Measurements from ENCODE around the gene PPP1R7. TPM values are rescaled to one million over a fixed set of nuclear protein-coding genes. Genes with fewer than 3 reads are reported as not detected.

The PPP1R7 gene
- polyA plus RNA-seq, 1 donor from 2014 or later = 59.3 TPM

DNA sequence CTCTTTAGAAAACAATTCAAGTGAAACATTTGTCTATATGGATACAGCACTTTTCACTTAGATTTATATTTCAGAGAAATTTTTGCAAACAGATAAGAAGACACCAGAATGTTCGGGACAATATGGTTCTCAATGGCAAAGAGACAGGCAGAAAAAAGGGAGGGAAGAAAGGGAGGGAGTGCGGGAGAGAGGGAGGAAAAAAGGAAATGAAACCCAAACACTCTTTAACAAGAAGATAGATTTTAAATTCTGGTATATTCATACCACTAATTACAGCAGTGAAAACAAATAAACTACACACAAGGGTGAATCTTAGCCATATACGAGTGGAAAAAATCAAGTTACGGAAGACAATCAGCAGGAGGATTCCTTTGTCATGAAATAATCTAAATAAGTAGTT is 4.0 kb upstream of the PPP1R7 start:
- Histone ChIP-seq H2AFZ (ENCODE audit: low read depth, low read length) (no peak overlapping the region), H3K9me2 (ENCODE audit: insufficient read depth, low read length) (no peaks in the 10 kb centered on the region), H3K4me3 (ENCODE audit: low read length) (no peak overlapping the region), H3K4me2 (ENCODE audit: low read length) (no peak overlapping the region), H3K9me3 (ENCODE audit: low read length) (no peaks in the 10 kb centered on the region), H3K27ac (ENCODE audit: low read length) (no peak overlapping the region), H3K27me3 (ENCODE audit: insufficient read depth, low read depth, low read length) (no peaks in the 10 kb centered on the region), H3K36me3 (ENCODE audit: insufficient read depth, low read length) (no peaks in the 10 kb centered on the region), H3K9ac (ENCODE audit: low read length) (no peak overlapping the region), H3K79me2 (replicated peaks; ENCODE audit: insufficient read depth, low read length) (peaks cover 7% of the 10 kb centered on the region), H4K20me1 (ENCODE audit: insufficient read depth) (no peaks in the 10 kb centered on the region), H3F3A (ENCODE audit: insufficient read depth, low read length, poor library complexity, severe bottlenecking) (no peaks in the 10 kb centered on the region)
- no peak for TF ChIP-seq SMC3 (conservative IDR thresholded peaks at IDR 0.05; ENCODE audit: poor library complexity)
- TF ChIP-seq, protein P1, sequence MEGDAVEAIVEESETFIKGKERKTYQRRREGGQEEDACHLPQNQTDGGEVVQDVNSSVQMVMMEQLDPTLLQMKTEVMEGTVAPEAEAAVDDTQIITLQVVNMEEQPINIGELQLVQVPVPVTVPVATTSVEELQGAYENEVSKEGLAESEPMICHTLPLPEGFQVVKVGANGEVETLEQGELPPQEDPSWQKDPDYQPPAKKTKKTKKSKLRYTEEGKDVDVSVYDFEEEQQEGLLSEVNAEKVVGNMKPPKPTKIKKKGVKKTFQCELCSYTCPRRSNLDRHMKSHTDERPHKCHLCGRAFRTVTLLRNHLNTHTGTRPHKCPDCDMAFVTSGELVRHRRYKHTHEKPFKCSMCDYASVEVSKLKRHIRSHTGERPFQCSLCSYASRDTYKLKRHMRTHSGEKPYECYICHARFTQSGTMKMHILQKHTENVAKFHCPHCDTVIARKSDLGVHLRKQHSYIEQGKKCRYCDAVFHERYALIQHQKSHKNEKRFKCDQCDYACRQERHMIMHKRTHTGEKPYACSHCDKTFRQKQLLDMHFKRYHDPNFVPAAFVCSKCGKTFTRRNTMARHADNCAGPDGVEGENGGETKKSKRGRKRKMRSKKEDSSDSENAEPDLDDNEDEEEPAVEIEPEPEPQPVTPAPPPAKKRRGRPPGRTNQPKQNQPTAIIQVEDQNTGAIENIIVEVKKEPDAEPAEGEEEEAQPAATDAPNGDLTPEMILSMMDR (IDR thresholded peaks at IDR 0.05; ENCODE audit: poor library complexity, severe bottlenecking) = no peak
- TF ChIP-seq MXI1 (conservative IDR thresholded peaks at IDR 0.05; ENCODE audit: poor library complexity, severe bottlenecking) = no peak
- no peak for TF ChIP-seq EP300 (conservative IDR thresholded peaks at IDR 0.05; ENCODE audit: poor library complexity, severe bottlenecking)
- TF ChIP-seq TAF1 (IDR thresholded peaks at IDR 0.05; ENCODE audit: low read depth) = no peak
- TF ChIP-seq, protein P2, sequence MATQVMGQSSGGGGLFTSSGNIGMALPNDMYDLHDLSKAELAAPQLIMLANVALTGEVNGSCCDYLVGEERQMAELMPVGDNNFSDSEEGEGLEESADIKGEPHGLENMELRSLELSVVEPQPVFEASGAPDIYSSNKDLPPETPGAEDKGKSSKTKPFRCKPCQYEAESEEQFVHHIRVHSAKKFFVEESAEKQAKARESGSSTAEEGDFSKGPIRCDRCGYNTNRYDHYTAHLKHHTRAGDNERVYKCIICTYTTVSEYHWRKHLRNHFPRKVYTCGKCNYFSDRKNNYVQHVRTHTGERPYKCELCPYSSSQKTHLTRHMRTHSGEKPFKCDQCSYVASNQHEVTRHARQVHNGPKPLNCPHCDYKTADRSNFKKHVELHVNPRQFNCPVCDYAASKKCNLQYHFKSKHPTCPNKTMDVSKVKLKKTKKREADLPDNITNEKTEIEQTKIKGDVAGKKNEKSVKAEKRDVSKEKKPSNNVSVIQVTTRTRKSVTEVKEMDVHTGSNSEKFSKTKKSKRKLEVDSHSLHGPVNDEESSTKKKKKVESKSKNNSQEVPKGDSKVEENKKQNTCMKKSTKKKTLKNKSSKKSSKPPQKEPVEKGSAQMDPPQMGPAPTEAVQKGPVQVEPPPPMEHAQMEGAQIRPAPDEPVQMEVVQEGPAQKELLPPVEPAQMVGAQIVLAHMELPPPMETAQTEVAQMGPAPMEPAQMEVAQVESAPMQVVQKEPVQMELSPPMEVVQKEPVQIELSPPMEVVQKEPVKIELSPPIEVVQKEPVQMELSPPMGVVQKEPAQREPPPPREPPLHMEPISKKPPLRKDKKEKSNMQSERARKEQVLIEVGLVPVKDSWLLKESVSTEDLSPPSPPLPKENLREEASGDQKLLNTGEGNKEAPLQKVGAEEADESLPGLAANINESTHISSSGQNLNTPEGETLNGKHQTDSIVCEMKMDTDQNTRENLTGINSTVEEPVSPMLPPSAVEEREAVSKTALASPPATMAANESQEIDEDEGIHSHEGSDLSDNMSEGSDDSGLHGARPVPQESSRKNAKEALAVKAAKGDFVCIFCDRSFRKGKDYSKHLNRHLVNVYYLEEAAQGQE (IDR thresholded peaks at IDR 0.05; ENCODE audit: borderline replicate concordance) = no peak
- no peak for TF ChIP-seq POLR2AphosphoS5 (IDR thresholded peaks at IDR 0.05)
- TF ChIP-seq EZH2 (IDR thresholded peaks at IDR 0.05; ENCODE audit: borderline replicate concordance, insufficient read depth, low read length, poor library complexity, severe bottlenecking) = no peak
- no peak for TF ChIP-seq RAD21 (conservative IDR thresholded peaks at IDR 0.05)

DNA sequence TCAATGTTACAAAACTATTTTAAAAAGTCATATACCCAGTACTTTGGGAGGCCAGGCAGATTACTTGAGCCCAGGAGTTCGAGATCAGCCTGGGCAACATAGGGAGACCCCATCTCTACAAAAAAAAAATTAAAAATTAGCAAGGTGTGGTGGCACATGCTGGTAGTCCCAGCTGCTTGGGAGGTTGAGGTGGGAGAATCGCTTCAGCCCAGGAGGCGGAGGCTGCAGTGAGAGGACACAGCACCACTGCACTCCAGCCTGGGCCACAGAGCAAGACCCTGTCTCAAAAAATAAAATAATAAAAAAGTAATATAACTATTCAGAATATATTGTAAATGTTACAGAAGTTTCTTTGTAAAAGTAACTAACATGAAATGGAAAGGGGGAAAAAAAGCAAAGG is 2.9 kb upstream of the PPP1R7 start:
- TF ChIP-seq EZH2 (IDR thresholded peaks at IDR 0.05; ENCODE audit: borderline replicate concordance, insufficient read depth, low read length, poor library complexity, severe bottlenecking) (no peak), TAF1 (IDR thresholded peaks at IDR 0.05; ENCODE audit: low read depth) (no peak), RAD21 (conservative IDR thresholded peaks at IDR 0.05) (no peak), MXI1 (conservative IDR thresholded peaks at IDR 0.05; ENCODE audit: poor library complexity, severe bottlenecking) (no peak), SMC3 (conservative IDR thresholded peaks at IDR 0.05; ENCODE audit: poor library complexity) (no peak)
- TF ChIP-seq, protein P1 (IDR thresholded peaks at IDR 0.05; ENCODE audit: poor library complexity, severe bottlenecking) = no peak
- Histone ChIP-seq H3K4me3 (ENCODE audit: low read length) (no peak overlapping the region), H3K9me2 (ENCODE audit: insufficient read depth, low read length) (no peaks in the 10 kb centered on the region), H2AFZ (ENCODE audit: low read depth, low read length) (no peak overlapping the region), H3K27me3 (ENCODE audit: insufficient read depth, low read depth, low read length) (no peaks in the 10 kb centered on the region), H3K9ac (ENCODE audit: low read length) (no peak overlapping the region), H3K4me2 (ENCODE audit: low read length) (no peak overlapping the region), H3K27ac (ENCODE audit: low read length) (no peak overlapping the region), H3F3A (ENCODE audit: insufficient read depth, low read length, poor library complexity, severe bottlenecking) (no peaks in the 10 kb centered on the region), H3K79me2 (replicated peaks; ENCODE audit: insufficient read depth, low read length) (peaks cover 7% of the 10 kb centered on the region), H3K36me3 (ENCODE audit: insufficient read depth, low read length) (no peaks in the 10 kb centered on the region), H3K9me3 (ENCODE audit: low read length) (no peaks in the 10 kb centered on the region), H4K20me1 (ENCODE audit: insufficient read depth) (no peaks in the 10 kb centered on the region)

Data from neural cell (in vitro differentiated cells).